Measurements from ENCODE around the gene KXD1.

KXD1 gene

DNA sequence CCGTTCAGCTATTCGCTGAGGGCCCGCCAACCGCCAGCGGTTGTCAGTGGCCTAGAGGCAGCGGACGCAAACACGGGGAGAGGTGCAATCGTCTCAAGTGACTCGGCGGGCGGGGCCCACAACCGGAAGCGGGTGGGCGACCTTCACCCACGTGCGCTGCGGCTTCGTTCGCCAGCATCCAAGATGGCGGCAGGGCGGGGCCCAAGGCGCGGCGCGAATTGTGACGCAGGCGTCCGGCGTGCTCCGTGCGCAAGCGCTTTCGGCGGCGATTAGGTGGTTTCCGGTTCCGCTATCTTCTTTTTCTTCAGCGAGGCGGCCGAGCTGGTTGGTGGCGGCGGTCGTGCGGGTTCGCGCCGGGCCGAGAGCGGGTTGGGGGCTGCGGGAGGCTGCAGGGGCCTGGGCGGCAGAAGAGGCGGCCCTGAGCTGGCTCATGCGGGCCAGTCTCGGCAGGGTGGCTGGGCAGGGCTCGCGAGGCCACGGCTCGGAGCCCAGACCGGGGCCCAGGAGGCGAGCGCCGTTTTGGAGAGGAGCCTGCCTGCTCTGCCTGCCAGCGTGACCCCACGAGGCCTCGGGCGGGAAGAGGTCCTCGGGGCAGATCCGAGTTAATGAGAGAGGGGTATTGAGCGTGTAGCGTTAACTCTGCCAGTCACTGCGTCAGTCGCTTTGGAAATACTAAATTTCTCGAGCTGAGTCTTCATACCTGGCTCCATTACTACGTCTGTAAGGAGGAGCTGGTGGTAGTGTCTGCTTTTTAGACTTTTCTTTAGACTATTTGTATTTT, 14.1 kb downstream of the KXD1 start, which contains the start of gene UBA52:
TSS of gene UBA52 (plus strand) at position 294 of the 781 bp plus-strand sequence. CDS start 1,444 bp downstream, outside the sequence.
- no peak for TF ChIP-seq JUND (IDR thresholded peaks at IDR 0.05; ENCODE audit: low read depth)
- in situ Hi-C loops (cut with HindIII; ENCODE audit: low pct_unique_long_range_greater_than_20kb, low sequenced_read_pairs) = no loop called here
- peak; percentile 70 to 97 for DNase-seq (ENCODE audit: low read depth in 1 of 2, low spot score in 1 of 2)

DNA sequence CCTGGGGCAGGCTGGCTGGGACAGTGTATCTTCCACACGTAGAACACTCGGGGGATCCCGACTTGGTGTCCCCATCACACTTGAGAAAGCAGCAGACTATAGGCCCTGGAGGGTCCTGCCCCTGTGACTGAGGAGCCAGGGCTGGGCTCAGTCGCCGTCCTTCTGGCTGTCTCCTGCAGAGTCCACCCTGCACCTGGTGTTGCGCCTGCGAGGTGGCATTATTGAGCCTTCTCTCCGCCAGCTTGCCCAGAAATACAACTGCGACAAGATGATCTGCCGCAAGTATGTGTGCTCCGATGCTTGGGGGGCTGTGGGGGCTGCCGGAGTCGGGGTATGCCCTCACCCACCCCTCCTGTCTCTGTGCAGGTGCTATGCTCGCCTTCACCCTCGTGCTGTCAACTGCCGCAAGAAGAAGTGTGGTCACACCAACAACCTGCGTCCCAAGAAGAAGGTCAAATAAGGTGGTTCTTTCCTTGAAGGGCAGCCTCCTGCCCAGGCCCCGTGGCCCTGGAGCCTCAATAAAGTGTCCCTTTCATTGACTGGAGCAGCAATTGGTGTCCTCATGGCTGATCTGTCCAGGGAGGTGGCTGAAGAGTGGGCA, 17.1 kb downstream of the KXD1 start:
- in situ Hi-C loops (cut with HindIII; ENCODE audit: low pct_unique_long_range_greater_than_20kb, low sequenced_read_pairs) = no loop called here
- no peak for DNase-seq (ENCODE audit: low read depth in 1 of 2, low spot score in 1 of 2)
- no peak for TF ChIP-seq JUND (IDR thresholded peaks at IDR 0.05; ENCODE audit: low read depth)

DNA sequence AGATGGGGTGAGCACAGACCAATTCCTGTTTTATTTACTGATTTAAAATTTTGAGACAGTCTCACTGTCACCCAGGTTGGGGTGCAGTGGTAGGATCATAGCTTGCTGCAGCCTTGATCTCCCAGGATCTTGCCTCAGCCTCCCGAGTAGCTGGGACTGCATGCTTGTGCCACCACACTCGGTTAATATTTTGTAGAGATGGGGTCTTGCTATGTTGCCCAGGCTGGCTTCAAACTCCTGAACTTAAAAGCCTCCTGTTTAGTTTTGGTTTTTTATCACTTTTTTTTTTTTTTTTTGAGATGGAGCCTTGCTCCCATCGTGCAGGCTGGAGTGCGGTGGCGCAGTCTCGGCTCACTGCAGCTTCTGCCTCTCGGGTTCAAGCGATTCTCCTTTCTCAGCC, 18.7 kb downstream of the KXD1 start:
- in situ Hi-C loops (cut with HindIII; ENCODE audit: low pct_unique_long_range_greater_than_20kb, low sequenced_read_pairs) = no loop called here
- no peak for DNase-seq (ENCODE audit: low read depth in 1 of 2, low spot score in 1 of 2)
- TF ChIP-seq JUND (IDR thresholded peaks at IDR 0.05; ENCODE audit: low read depth) = no peak

DNA sequence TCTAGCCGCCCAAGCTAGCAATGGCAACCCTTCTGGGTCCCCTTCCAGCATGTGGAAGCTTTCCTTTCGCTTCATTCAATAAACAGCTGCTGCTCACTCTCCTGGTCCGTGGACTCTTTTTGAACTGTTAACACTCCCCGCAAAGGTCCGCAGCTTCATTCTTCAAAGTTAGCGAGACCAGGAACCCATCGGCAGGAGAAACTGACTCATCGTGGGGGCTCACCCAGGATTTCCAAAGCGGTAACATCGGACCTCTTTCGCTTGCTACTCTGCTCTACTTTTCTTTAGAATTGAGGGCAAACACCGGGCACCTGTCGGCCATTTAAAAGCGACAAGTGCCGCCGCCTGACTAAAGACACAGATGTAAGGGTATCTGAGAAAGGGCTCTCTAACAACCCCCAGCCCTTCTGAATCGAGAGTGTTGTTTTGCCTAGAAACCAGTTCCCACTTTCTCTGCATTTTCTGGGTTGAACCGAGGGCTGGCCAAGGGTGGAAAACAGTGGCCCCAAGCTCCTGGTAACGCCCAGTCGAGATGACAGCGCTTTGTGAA, 19.8 kb downstream of the KXD1 start:
- in situ Hi-C loops (cut with HindIII; ENCODE audit: low pct_unique_long_range_greater_than_20kb, low sequenced_read_pairs) = no loop called here
- TF ChIP-seq JUND (IDR thresholded peaks at IDR 0.05; ENCODE audit: low read depth) = no peak
- no peak for DNase-seq (ENCODE audit: low read depth in 1 of 2, low spot score in 1 of 2)

DNA sequence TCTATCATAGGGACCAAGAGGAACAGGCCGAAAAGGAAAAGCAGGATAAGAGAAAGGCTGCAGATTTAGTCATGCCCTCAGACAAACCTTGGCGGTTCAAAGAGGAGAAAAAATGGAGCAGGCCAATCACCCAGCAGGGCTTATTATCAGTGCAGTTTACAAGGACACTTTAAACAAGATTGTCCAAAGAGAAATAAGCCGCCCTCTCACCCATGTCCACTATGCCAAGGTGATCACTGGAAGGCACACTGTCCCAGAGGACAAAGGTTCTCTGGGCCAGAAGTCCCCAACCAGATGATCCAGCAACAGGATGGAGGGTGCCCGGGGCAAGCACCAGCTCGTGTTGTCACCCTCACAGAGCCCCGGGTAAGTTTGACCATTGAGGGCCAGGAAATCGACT, 22.6 kb downstream of the KXD1 start:
- TF ChIP-seq JUND (IDR thresholded peaks at IDR 0.05; ENCODE audit: low read depth) = no peak
- in situ Hi-C loops (cut with HindIII; ENCODE audit: low pct_unique_long_range_greater_than_20kb, low sequenced_read_pairs) = no loop called here
- no peak for DNase-seq (ENCODE audit: low read depth in 1 of 2, low spot score in 1 of 2)

DNA sequence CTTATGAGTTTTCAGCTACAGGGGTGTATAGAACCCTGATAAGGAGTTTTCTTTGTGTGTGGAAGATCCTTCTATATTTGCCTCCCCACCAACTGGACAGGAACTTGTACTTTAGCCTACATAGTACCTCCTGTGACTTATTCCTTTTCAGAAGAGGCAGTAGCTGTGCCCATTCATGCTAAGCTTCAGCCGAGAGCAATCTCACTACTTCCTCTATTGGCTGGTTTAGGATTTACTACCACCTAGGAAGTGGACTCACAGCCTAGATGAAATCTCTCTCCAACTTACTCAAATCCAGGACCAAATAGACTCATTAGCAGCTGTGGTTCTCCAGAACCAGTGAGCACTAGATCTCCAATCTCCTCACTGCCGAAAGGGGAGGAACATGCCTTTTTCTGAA, 28.6 kb downstream of the KXD1 start:
- DNase-seq (ENCODE audit: low read depth in 1 of 2, low spot score in 1 of 2) = peak in 1 of 2 experiments; percentile 41
- no peak for TF ChIP-seq JUND (IDR thresholded peaks at IDR 0.05; ENCODE audit: low read depth)
- in situ Hi-C loops (cut with HindIII; ENCODE audit: low pct_unique_long_range_greater_than_20kb, low sequenced_read_pairs) = no loop called here

DNA sequence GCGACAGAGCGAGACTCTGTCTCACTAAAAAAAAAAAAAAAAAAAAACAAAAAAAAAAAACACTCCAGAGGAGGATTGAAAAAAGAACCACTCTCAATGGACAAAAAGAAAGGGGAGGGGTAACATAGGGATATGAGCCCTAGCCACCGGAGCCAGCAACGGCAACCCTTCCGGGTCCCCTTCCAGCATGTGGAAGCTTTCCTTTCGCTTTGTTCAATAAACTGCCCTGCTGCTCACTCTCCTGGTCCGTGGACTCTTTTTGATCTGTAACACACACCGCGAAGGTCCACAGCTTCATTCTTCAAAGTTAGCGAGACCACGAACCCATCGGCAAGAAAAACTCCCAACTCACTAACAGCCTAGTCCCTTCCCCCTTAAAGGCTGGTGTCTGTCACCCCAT, 29.9 kb downstream of the KXD1 start:
- in situ Hi-C loops (cut with HindIII; ENCODE audit: low pct_unique_long_range_greater_than_20kb, low sequenced_read_pairs) = no loop called here
- DNase-seq (ENCODE audit: low read depth in 1 of 2, low spot score in 1 of 2) = no peak
- TF ChIP-seq JUND (IDR thresholded peaks at IDR 0.05; ENCODE audit: low read depth) = no peak

DNA sequence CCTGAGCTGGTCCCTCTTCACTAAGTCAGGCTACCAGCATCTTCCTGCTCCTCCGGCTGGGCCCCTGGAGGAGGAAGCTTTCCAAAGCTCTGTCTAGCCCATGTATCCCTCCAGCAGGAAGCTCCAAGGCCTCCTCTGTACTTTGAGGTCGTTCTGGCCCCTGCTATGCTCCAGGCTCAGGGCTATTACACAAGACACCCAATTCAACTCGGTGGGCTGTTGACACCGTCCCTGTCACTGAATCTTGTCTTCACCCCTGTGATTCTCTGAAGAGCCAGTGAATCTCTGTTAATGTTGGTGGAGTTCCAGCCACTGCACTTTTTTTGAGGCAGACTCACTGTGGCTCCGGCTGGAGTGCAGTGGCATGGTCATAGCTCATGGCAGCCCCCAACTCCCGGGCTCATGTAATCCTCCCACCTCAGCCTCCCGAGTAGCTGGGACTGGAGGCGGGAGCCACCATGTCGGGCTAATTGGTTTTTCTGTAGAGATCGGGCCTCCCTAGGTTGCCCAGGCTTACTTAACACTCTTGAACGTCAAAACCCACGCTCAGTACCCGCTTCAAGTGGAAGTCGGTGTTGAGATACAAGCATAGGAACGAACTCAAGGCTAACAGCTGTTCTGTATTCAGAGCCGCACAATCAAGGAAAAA, 30.4 kb downstream of the KXD1 start:
- no peak for TF ChIP-seq JUND (IDR thresholded peaks at IDR 0.05; ENCODE audit: low read depth)
- DNase-seq (ENCODE audit: low read depth in 1 of 2, low spot score in 1 of 2) = no peak
- in situ Hi-C loops (cut with HindIII; ENCODE audit: low pct_unique_long_range_greater_than_20kb, low sequenced_read_pairs) = no loop called here

DNA sequence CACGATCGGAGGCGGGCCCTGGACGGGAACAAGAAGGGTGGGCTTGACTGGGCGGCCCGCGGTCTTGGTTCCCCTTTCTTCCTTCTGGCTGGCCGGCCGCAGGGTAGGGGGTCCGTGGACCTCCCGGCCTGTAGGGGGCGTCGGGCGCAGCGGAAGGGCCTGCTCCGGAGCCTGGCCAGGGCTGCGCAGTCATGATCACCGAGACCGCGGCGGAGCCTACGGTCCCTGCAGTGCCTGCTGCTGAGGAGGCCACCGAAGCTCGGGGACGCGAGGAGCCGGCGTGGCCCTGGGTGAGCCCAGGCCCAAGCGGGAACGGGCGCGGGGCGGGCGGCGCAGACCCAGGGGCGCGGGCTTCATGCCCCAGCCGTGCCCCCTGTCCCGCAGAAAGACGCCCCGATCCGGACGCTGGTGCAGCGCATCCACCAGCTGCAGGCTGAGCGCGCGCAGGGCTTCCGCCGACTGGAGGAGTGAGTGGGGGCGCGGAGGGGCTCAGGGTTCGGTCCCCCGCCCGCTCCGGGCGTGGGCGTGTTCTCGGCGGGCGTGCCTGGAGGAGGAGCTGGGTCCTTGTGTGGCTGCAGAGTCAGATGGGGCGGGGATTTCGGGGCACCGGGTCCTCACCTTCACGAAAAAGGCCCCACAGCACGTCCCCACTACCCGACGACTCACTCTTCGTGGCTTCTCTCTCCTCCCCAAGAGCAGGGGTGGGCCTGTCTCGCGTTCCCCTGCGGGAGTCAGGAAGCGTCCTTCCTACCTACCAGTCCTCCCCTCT, 31.1 kb downstream of the KXD1 start, which contains the start of gene REX1BD:
TSS of gene REX1BD (plus strand) at position 188 of the 769 bp plus-strand sequence. CDS start at position 192, 4 bp downstream.
- no peak for TF ChIP-seq JUND (IDR thresholded peaks at IDR 0.05; ENCODE audit: low read depth)
- peak in 1 of 2 experiments; percentile 72 for DNase-seq (ENCODE audit: low read depth in 1 of 2, low spot score in 1 of 2)
- in situ Hi-C loops (cut with HindIII; ENCODE audit: low pct_unique_long_range_greater_than_20kb, low sequenced_read_pairs) = no loop called here

DNA sequence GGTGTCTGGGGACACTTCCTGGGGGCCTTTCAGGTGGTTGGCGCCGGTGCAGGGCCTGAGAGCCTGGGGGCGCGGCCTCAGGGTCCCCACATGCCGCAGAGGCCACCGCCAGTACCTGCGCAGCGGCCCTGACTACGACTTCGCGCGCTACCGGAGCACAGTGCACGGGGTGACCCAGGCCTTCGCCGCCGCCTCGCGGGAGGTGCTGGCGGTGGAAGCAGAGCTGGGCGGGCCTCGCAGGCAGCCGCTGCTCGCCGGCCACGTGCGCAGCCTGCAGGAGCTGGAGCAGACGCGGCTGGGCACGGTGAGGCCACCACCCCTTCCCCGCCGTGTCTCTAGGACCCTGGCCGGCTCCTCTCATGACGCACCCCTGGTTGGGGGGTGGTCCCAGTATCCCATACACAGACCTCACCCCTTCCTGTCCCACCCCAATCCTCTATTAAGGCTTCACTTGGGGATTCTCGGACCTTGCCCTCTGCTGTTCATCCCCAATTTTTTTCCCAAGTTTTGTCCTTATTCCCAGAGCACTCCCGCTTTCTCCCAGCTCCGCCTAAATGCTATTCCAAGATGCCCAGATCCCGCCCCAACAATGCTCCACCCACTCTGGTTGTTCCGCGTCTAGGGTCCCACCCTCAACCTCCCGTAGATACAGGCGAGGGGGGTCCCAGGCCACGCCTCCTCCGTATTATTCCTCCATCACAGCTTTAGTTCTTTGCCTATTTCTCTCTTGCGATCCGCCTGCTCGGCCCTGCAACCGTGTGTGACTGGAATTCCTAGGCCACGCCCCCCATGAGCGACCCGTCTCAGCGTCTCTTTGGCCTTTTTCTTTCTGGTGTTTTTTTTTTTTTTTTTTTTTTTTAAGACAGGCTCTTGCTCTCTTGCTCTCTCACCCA, 32.0 kb downstream of the KXD1 start:
- TF ChIP-seq JUND (IDR thresholded peaks at IDR 0.05; ENCODE audit: low read depth) = no peak
- DNase-seq (ENCODE audit: low read depth in 1 of 2, low spot score in 1 of 2) = peak in 1 of 2 experiments; percentile 72
- in situ Hi-C loops (cut with HindIII; ENCODE audit: low pct_unique_long_range_greater_than_20kb, low sequenced_read_pairs) = no loop called here

Data from T47D (cell line).